HEK293 (cell line): ENCODE measurements around the gene RAB24.

Experiments used
- CTCF ChIA-PET: fragments of 350-600 bp; formaldehyde crosslinking; extraction: SDS; loops from one replicate; lab custom pipeline; 2021; ENCODE audit warnings: antibody characterized with exemption; lab: Yijun Ruan, JAX
- POLR2A ChIA-PET: fragments of 300-600 bp; formaldehyde crosslinking; extraction: SDS; loops from one replicate; lab custom pipeline; 2020; ENCODE audit warnings: antibody characterized with exemption, inconsistent platforms; lab: Yijun Ruan, JAX
- H3K27ac ChIP-seq: fragments of 200-500 bp; sonication (Bioruptor generic); 2 replicates; pipeline ENCODE4 v1.5.1; 2014; ENCODE audit warnings: low read depth, low read length, control low read depth, inconsistent platforms; ENCODE audit errors: extremely low read depth
- H3K36me3 ChIP-seq, 2 experiments: fragments of 200-500 bp in 1 of 2; sonication (Bioruptor generic) in 1 of 2; 1 replicate in 1 of 2; 2 replicates in 1 of 2; pipeline ENCODE4 v1.5.1; 2014 to 2017; ENCODE audit warnings: inconsistent platforms in 2 of 2, low read length in 2 of 2; ENCODE audit not compliant: control insufficient read depth in 2 of 2, insufficient read depth in 1 of 2
- H3K4me1 ChIP-seq: fragments of 200-500 bp; sonication (Bioruptor generic); 2 replicates; pipeline ENCODE4 v1.5.1; 2014; ENCODE audit warnings: mild to moderate bottlenecking, low read length, inconsistent platforms; ENCODE audit not compliant: control insufficient read depth, insufficient read depth
- H3K4me3 ChIP-seq: 2 replicates; pipeline ENCODE4 v1.5.1; 2011; ENCODE audit warnings: low read depth, mild to moderate bottlenecking, control low read depth, low read length, moderate library complexity
- H3K9me3 ChIP-seq: fragments of 200-500 bp; sonication (Bioruptor generic); 2 replicates; pipeline ENCODE4 v1.5.1; 2014; ENCODE audit warnings: low read depth, low read length, inconsistent platforms; ENCODE audit not compliant: control insufficient read depth, insufficient read depth
- GLIS1 ChIP-seq: fragments of 450-650 bp; formaldehyde crosslinking; IDR thresholded peaks from 2 replicates; pipeline ENCODE4 v1.5.1; 2016; ENCODE audit warnings: missing biosample characterization, missing genetic modification characterization
- HOXD13 ChIP-seq: sonication (generic); formaldehyde crosslinking; IDR thresholded peaks from 2 replicates; pipeline ENCODE4 v1.8.0; 2022; ENCODE audit warnings: missing genetic modification reagents, borderline replicate concordance
- KLF10 ChIP-seq: fragments of 450-650 bp; IDR thresholded peaks from 2 replicates; pipeline ENCODE4 v1.5.1; 2018; ENCODE audit warnings: missing biosample characterization, mild to moderate bottlenecking, missing genetic modification characterization
- KLF16 ChIP-seq: fragments of 450-650 bp; formaldehyde crosslinking; IDR thresholded peaks from 2 replicates; pipeline ENCODE4 v1.5.1; 2017; ENCODE audit warnings: missing biosample characterization, missing genetic modification characterization
- MYNN ChIP-seq: fragments of 450-650 bp; formaldehyde crosslinking; IDR thresholded peaks from 2 replicates; pipeline ENCODE4 v1.5.1; 2016; ENCODE audit warnings: missing biosample characterization, missing genetic modification characterization, borderline replicate concordance
- OVOL3 ChIP-seq: fragments of 450-650 bp; formaldehyde crosslinking; IDR thresholded peaks from 2 replicates; pipeline ENCODE4 v1.5.1; 2016; ENCODE audit warnings: missing biosample characterization, missing genetic modification characterization
- ZFP41 ChIP-seq: fragments of 450-650 bp; formaldehyde crosslinking; IDR thresholded peaks from 2 replicates; pipeline ENCODE4 v1.5.1; 2016; ENCODE audit warnings: missing biosample characterization, missing genetic modification characterization, borderline replicate concordance
- ZNF133 ChIP-seq: fragments of 450-650 bp; formaldehyde crosslinking; IDR thresholded peaks from 2 replicates; pipeline ENCODE4 v1.5.1; 2016; ENCODE audit warnings: missing biosample characterization, missing genetic modification characterization
- ZNF146 ChIP-seq: fragments of 450-650 bp; formaldehyde crosslinking; IDR thresholded peaks from 2 replicates; pipeline ENCODE4 v1.5.1; 2016; ENCODE audit warnings: missing biosample characterization, missing genetic modification characterization
- ZNF148 ChIP-seq: fragments of 450-650 bp; formaldehyde crosslinking; IDR thresholded peaks from 2 replicates; pipeline ENCODE4 v1.5.0; 2017; ENCODE audit warnings: missing biosample characterization, missing genetic modification characterization, borderline replicate concordance
- ZNF157 ChIP-seq: fragments of 450-650 bp; formaldehyde crosslinking; IDR thresholded peaks from 2 replicates; pipeline ENCODE4 v1.5.1; 2016; ENCODE audit warnings: missing biosample characterization, missing genetic modification characterization
- ZNF175 ChIP-seq: fragments of 450-650 bp; formaldehyde crosslinking; IDR thresholded peaks from 2 replicates; pipeline ENCODE4 v1.5.1; 2016; ENCODE audit warnings: missing biosample characterization, missing genetic modification characterization
- ZNF184 ChIP-seq: fragments of 450-650 bp; IDR thresholded peaks from 2 replicates; pipeline ENCODE4 v1.5.1; 2018; ENCODE audit warnings: missing biosample characterization, mild to moderate bottlenecking, missing genetic modification characterization
- ZNF23 ChIP-seq: fragments of 450-650 bp; formaldehyde crosslinking; IDR thresholded peaks from 2 replicates; pipeline ENCODE4 v1.5.1; 2016; ENCODE audit warnings: missing biosample characterization, missing genetic modification characterization, borderline replicate concordance
- ZNF248 ChIP-seq: fragments of 450-650 bp; formaldehyde crosslinking; IDR thresholded peaks from 2 replicates; pipeline ENCODE4 v1.5.1; 2017; ENCODE audit warnings: missing biosample characterization, missing genetic modification characterization
- ZNF292 ChIP-seq: fragments of 450-650 bp; formaldehyde crosslinking; IDR thresholded peaks from 2 replicates; pipeline ENCODE4 v1.5.1; 2016; ENCODE audit warnings: low read depth, missing biosample characterization, missing genetic modification characterization, borderline replicate concordance
- ZNF302 ChIP-seq: fragments of 450-650 bp; formaldehyde crosslinking; IDR thresholded peaks from 2 replicates; pipeline ENCODE4 v1.5.1; 2016; ENCODE audit warnings: missing biosample characterization, missing genetic modification characterization, low read depth
- ZNF324 ChIP-seq: fragments of 450-650 bp; formaldehyde crosslinking; IDR thresholded peaks from 2 replicates; pipeline ENCODE4 v1.5.1; 2016; ENCODE audit warnings: missing biosample characterization, missing genetic modification characterization
- ZNF394 ChIP-seq: fragments of 450-650 bp; formaldehyde crosslinking; IDR thresholded peaks from 2 replicates; pipeline ENCODE4 v1.5.1; 2016; ENCODE audit warnings: missing biosample characterization, missing genetic modification characterization, mild to moderate bottlenecking, moderate library complexity, borderline replicate concordance
- ZNF48 ChIP-seq: fragments of 450-650 bp; formaldehyde crosslinking; IDR thresholded peaks from 2 replicates; pipeline ENCODE4 v1.5.1; 2016; ENCODE audit warnings: missing biosample characterization, missing genetic modification characterization
- ZNF530 ChIP-seq: fragments of 450-650 bp; formaldehyde crosslinking; IDR thresholded peaks from 2 replicates; pipeline ENCODE4 v1.5.1; 2016; ENCODE audit warnings: low read depth, missing biosample characterization, missing genetic modification characterization
- ZNF555 ChIP-seq: fragments of 450-650 bp; formaldehyde crosslinking; conservative IDR thresholded peaks from 2 replicates; pipeline ENCODE4 v1.5.1; 2017; ENCODE audit warnings: missing biosample characterization, mild to moderate bottlenecking, missing genetic modification characterization, inconsistent platforms
- ZNF610 ChIP-seq: fragments of 450-650 bp; formaldehyde crosslinking; IDR thresholded peaks from 2 replicates; pipeline ENCODE4 v1.5.1; 2016; ENCODE audit warnings: missing biosample characterization, missing genetic modification characterization, borderline replicate concordance
- ZNF621 ChIP-seq: fragments of 450-650 bp; formaldehyde crosslinking; IDR thresholded peaks from 2 replicates; pipeline ENCODE4 v1.5.1; 2017; ENCODE audit warnings: missing biosample characterization, missing genetic modification characterization
- ZNF660 ChIP-seq: fragments of 450-650 bp; IDR thresholded peaks from 2 replicates; pipeline ENCODE4 v1.5.1; 2018; ENCODE audit warnings: missing biosample characterization, mild to moderate bottlenecking, missing genetic modification characterization
- ZNF664 ChIP-seq: fragments of 450-650 bp; formaldehyde crosslinking; IDR thresholded peaks from 2 replicates; pipeline ENCODE4 v1.5.1; 2016; ENCODE audit warnings: missing biosample characterization, missing genetic modification characterization
- ZNF670 ChIP-seq: fragments of 450-650 bp; formaldehyde crosslinking; IDR thresholded peaks from 2 replicates; pipeline ENCODE4 v1.5.1; 2016; ENCODE audit warnings: missing biosample characterization, missing genetic modification characterization, low read depth
- ZNF76 ChIP-seq: fragments of 450-650 bp; formaldehyde crosslinking; IDR thresholded peaks from 2 replicates; pipeline ENCODE4; 2016; ENCODE audit warnings: low read depth, missing biosample characterization, missing genetic modification characterization, borderline replicate concordance
- ZNF791 ChIP-seq: fragments of 450-650 bp; formaldehyde crosslinking; IDR thresholded peaks from 2 replicates; pipeline ENCODE4 v1.5.1; 2016; ENCODE audit warnings: missing biosample characterization, missing genetic modification characterization
- ZSCAN16 ChIP-seq: fragments of 450-650 bp; formaldehyde crosslinking; IDR thresholded peaks from 2 replicates; pipeline ENCODE4 v1.5.1; 2016; ENCODE audit warnings: missing biosample characterization, missing genetic modification characterization
- TF ChIP-seq, protein P1 (sequence below): IDR thresholded peaks from 2 replicates; pipeline ENCODE4 v1.6.1; 2011; ENCODE audit warnings: mild to moderate bottlenecking, low read depth, low read length, borderline replicate concordance

Gene RAB24

DNA sequence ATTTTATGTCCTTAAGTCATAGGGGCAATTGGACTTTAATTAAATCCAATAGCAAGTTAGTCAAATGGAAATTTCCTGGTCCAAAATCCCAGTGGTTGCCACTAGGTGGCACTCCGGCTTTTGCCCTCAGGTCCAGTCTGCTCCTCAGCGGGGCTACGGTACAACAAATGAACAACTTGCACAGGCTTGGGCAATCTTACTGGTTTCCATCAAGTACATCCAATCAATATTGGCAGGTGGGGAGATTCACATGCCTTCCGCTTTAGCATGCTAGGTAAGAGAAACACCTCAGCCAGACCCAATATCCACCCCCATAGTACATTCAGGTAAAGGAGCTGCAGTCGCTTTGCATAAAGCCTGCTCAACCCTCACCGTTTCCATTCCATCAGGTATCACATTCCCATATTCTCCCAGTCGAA, 14.4 kb upstream of the RAB24 start (continued):
- TF ChIP-seq ZNF394 (tag by site-specific recombination) (no peak), ZNF48 (tag by site-specific recombination) (no peak), ZNF621 (no peak), ZNF302 (tag by site-specific recombination) (no peak), ZNF76 (tag by site-specific recombination) (no peak), ZNF791 (tag by site-specific recombination) (no peak), ZNF184 (tag by site-specific recombination) (no peak), ZNF324 (tag by site-specific recombination) (no peak), ZNF23 (tag by site-specific recombination) (no peak), ZSCAN16 (tag by site-specific recombination) (no peak), ZNF248 (tag by site-specific recombination) (no peak), ZNF157 (tag by site-specific recombination) (no peak), ZNF146 (tag by site-specific recombination) (no peak), OVOL3 (no peak), ZNF610 (tag by site-specific recombination) (no peak), ZNF660 (peak; percentile 53; the same call in 1 of the 2 replicates), ZNF664 (tag by site-specific recombination) (no peak), ZNF292 (tag by site-specific recombination) (no peak), HOXD13 (CRISPR knock-in tag) (no peak)

DNA sequence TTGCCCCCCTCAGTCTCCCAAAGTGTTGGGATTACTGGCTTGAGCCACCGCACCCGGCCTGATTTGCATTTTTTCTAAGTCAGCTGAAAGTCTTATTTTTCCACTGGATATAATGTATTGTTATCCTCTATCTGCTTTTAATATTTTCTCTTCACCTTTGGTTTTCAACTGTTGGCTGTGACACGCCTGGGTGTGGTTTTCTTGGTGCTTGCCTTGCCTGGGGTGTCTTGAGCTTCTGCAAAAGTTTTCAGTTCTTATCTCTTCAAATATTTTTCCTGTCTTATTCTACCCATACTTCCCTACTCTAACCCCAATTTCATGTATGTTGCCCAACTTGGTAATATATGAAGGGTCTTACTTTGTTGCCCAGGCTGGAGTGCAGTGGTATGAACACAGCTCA, 12.5 kb upstream of the RAB24 start:
- H3K4me1 ChIP-seq, result peaks cover under 1% of the 10 kb centered on the region
- H3K9me3 ChIP-seq, result no peaks in the 10 kb centered on the region
- POLR2A ChIA-PET, result interaction anchor here (0.6 to 1.0 kb wide), 2 partner anchors 9 to 12 kb away, joined by 3 read pairs; no protein-coding TSS in a partner anchor
- H3K4me3 ChIP-seq, result no peak overlapping the region
- H3K36me3 ChIP-seq, result peaks cover 0 to 11% of the 10 kb centered on the region in 2 experiments; a peak in 1 of 3 replicates
- CTCF ChIA-PET, result interaction anchor here (0.5 to 1.5 kb wide), 9 partner anchors 10 to 258 kb away, joined by 3 to 8 read pairs (median 3); no protein-coding TSS in a partner anchor
- TF ChIP-seq ZNF133 (tag by site-specific recombination) (peak; percentile 76), ZNF146 (tag by site-specific recombination) (no peak), MYNN (tag by site-specific recombination) (no peak)
- TF ChIP-seq, all 188 proteins: peak for 1
- no peak overlapping the region for H3K27ac ChIP-seq

DNA sequence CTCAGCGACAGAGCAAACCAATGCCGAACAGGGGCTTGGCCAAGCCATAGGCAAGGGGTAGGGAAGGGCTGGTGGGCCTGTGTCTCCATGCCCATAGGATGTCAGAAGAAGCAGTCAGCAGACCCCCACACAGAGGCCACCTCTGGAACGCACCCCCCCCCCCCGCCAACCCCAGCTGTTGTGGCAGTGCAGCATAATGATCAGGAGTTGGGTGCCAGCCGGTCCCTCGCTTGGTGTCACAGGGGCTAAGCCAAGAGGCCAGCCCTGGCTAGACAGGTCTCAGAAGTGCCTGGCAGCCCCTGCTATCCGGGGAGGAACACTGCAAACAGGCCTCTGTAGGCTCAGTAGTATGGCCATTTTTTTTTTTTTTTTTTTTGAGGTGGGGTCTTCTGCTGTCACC, 11.9 kb upstream of the RAB24 start:
- ChIA-PET CTCF (interaction anchor here (0.5 to 1.5 kb wide), 7 partner anchors 11 to 257 kb away, joined by 3 to 8 read pairs (median 3); no protein-coding TSS in a partner anchor), POLR2A (interaction anchor here (0.5 to 1.0 kb wide), 3 partner anchors 8 to 218 kb away, joined by 3 to 4 read pairs (median 3); no protein-coding TSS in a partner anchor)
- H3K36me3 ChIP-seq, result peaks cover 0 to 9% of the 10 kb centered on the region in 2 experiments; a peak in 1 of 3 replicates
- TF ChIP-seq ZNF555, result no peak
- no peak for TF ChIP-seq KLF10 (tag by site-specific recombination)
- no peak for TF ChIP-seq ZNF175 (tag by site-specific recombination)
- TF ChIP-seq KLF16 (tag by site-specific recombination), result no peak
- TF ChIP-seq ZNF670 (tag by site-specific recombination), result no peak
- TF ChIP-seq, protein P1, sequence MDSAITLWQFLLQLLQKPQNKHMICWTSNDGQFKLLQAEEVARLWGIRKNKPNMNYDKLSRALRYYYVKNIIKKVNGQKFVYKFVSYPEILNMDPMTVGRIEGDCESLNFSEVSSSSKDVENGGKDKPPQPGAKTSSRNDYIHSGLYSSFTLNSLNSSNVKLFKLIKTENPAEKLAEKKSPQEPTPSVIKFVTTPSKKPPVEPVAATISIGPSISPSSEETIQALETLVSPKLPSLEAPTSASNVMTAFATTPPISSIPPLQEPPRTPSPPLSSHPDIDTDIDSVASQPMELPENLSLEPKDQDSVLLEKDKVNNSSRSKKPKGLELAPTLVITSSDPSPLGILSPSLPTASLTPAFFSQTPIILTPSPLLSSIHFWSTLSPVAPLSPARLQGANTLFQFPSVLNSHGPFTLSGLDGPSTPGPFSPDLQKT, result no peak
- no peak for TF ChIP-seq ZNF148 (tag by site-specific recombination)
- no peak for TF ChIP-seq ZFP41 (tag by site-specific recombination)
- TF ChIP-seq ZNF530, result no peak
- TF ChIP-seq GLIS1 (tag by site-specific recombination), result no peak
- H3K27ac ChIP-seq, result no peak overlapping the region
- no peak overlapping the region for H3K4me3 ChIP-seq
- H3K4me1 ChIP-seq, result peaks cover 5% of the 10 kb centered on the region
- no peaks in the 10 kb centered on the region for H3K9me3 ChIP-seq
